ENCODE data around the gene RALBP1.
A peak's percentile ranks its signal among the peaks of the same experiment; 100 is the strongest.

RALBP1 gene

DNA sequence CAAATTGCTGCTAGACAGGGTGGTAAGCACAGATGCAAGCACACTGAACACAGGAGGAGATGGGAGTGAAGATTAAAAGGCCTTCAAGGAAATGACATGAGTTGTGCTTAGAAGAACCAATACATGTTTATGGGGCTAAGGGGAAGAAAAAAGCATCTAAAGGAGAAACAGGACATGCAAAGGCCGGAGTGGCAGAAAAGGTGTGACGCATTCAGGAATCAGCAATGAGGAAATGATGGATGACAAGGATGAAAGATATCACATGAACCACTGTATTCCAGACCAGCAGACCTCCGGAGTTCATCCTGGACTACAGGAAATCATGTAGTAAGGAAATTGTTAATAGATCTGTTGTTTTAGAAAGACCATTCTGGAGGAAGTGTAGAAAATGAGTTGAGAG lies 96.2 kb downstream of the RALBP1 start:
- TF ChIP-seq CTCF (IDR thresholded peaks at IDR 0.05; ENCODE audit: insufficient read depth, missing control alignments), result no peak
- DNase-seq (ENCODE audit: insufficient read length, low spot score) (no peak), FAIRE-seq (no peak)

- no peak for FAIRE-seq
- DNase-seq (ENCODE audit: insufficient read length, low spot score), result no peak
- no peak for TF ChIP-seq CTCF (IDR thresholded peaks at IDR 0.05; ENCODE audit: insufficient read depth, missing control alignments)
Measured at GRCh38 chr18:9574473-9575115, 99.3 kb downstream of the RALBP1 start.

DNA sequence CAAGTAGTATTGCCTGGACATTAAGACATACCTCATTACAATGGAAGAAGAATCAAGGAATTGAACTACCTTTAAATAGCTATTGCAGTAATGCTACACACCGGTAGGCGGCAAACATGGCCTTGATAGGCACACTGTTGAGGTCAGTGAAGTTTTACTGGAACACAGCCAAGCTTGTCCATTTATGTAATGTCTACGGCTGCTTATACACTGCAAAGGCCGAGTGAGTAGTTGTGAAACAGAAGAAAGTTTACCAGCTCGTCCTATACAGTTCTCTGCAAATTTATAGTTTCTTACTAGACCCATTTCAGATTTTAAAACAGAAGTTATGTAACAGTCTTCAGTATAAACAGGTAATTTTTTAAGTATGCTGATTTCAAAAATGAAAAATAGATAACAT lies 100.2 kb downstream of the RALBP1 start:
- FAIRE-seq (peak; percentile 56), DNase-seq (ENCODE audit: insufficient read length, low spot score) (no peak)
- TF ChIP-seq CTCF (IDR thresholded peaks at IDR 0.05; ENCODE audit: insufficient read depth, missing control alignments), result no peak

GRCh38 chr18:9577361-9577760 lies 102.0 kb downstream of the RALBP1 start:
- FAIRE-seq, result no peak
- no peak for TF ChIP-seq CTCF (IDR thresholded peaks at IDR 0.05; ENCODE audit: insufficient read depth, missing control alignments)
- no peak for DNase-seq (ENCODE audit: insufficient read length, low spot score)

DNA sequence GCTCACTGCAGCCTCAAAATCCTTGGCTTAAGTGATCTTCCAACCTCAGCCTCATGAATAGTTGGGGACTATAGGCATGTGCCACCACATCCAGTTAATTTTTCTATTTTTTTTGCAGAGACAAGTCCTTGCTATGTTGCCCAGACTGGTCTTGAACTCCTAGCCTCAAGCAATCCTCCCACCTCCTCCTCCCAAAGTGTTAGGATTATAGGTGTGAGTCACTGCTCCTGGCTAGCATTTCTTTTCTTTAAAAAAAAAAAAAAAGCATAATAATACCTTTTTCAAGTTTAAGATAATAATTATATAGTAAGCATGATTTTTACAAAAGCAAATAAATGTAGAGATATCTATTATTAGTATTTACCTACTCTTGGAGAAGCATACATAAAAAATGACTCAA lies 103.0 kb downstream of the RALBP1 start:
- TF ChIP-seq CTCF (IDR thresholded peaks at IDR 0.05; ENCODE audit: insufficient read depth, missing control alignments), result no peak
- no peak for DNase-seq (ENCODE audit: insufficient read length, low spot score)
- FAIRE-seq, result no peak

DNA sequence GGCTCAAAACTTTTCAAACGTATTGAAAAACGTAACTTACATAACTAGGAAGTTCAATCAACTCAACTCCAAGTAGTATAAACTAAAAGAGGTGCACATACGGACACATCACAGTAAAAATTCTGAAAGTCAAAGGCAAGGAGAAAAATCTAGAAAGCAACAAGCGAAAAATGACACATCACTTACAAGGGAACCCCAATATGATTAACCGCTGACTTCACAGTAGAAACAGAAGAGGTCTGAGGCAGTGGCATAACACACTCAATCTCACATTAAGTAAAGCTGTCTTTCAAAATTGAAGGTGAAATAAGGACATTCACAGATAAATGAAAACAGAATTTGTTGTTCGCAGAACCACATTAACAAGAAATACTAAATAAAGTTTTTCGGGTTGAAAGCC lies 106.4 kb downstream of the RALBP1 start:
- FAIRE-seq (no peak), DNase-seq (ENCODE audit: insufficient read length, low spot score) (no peak)
- no peak for TF ChIP-seq CTCF (IDR thresholded peaks at IDR 0.05; ENCODE audit: insufficient read depth, missing control alignments)

- no peak for TF ChIP-seq CTCF (IDR thresholded peaks at IDR 0.05; ENCODE audit: insufficient read depth, missing control alignments)
- DNase-seq (ENCODE audit: insufficient read length, low spot score), result no peak
- FAIRE-seq, result no peak
Measured at GRCh38 chr18:9586814-9587213, 111.5 kb downstream of the RALBP1 start.

Data from D721Med (cell line).